CD4-positive, alpha-beta T cell treated with Interleukin-6 for 4 hours (primary cell): ENCODE data around the gene NWD2.
"Not testable (repeated sequence)": the region's sequence is repeated elsewhere in the genome, so short reads cannot be mapped to it uniquely, and the experiment has no call there.

Source experiments
- DNase-seq: peaks from one replicate; pipeline ENCODE4 v3.0.0-alpha.2; 2020; ENCODE audit warnings: mixed read lengths

NWD2 gene

GRCh38 chr4:37393321-37393720 lies 148.8 kb downstream of the NWD2 start:
- no peak for DNase-seq

- DNase-seq = no peak
Observed at GRCh38 chr4:37393889-37394288, 149.3 kb downstream of the NWD2 start.

- DNase-seq = no peak
Observed at GRCh38 chr4:37397505-37397904, 153.0 kb downstream of the NWD2 start.

- no peak for DNase-seq
Observed at GRCh38 chr4:37400241-37400881, 155.8 kb downstream of the NWD2 start.

- not testable (repeated sequence) for DNase-seq
Observed at GRCh38 chr4:37407938-37408826, 163.6 kb downstream of the NWD2 start.

GRCh38 chr4:37413612-37414011 lies 169.1 kb downstream of the NWD2 start:
- not testable (repeated sequence) for DNase-seq

- no peak for DNase-seq
Observed at GRCh38 chr4:37415845-37416369, 171.4 kb downstream of the NWD2 start.

- DNase-seq = no peak
Observed at GRCh38 chr4:37421614-37422013, 177.1 kb downstream of the NWD2 start.

- DNase-seq = no peak
Observed at GRCh38 chr4:37422102-37422501, 177.6 kb downstream of the NWD2 start.

- DNase-seq = no peak
Observed at GRCh38 chr4:37422638-37423037, 178.1 kb downstream of the NWD2 start.

GRCh38 chr4:37423310-37423709 lies 178.8 kb downstream of the NWD2 start:
- DNase-seq = no peak

GRCh38 chr4:37424753-37425152 lies 180.2 kb downstream of the NWD2 start:
- DNase-seq = no peak

GRCh38 chr4:37425857-37426256 lies 181.3 kb downstream of the NWD2 start:
- DNase-seq = no peak

- DNase-seq = no peak
Observed at GRCh38 chr4:37427193-37427592, 182.7 kb downstream of the NWD2 start.

GRCh38 chr4:37429906-37430305 lies 185.4 kb downstream of the NWD2 start:
- DNase-seq = no peak

GRCh38 chr4:37430718-37431416 lies 186.3 kb downstream of the NWD2 start:
- DNase-seq = no peak

GRCh38 chr4:37431417-37431743 lies 186.8 kb downstream of the NWD2 start:
- no peak for DNase-seq

GRCh38 chr4:37434469-37434868 lies 189.9 kb downstream of the NWD2 start:
- no peak for DNase-seq

- DNase-seq = no peak
Observed at GRCh38 chr4:37436546-37436945, 192.0 kb downstream of the NWD2 start.

GRCh38 chr4:37437163-37437562 lies 192.6 kb downstream of the NWD2 start:
- DNase-seq = no peak

GRCh38 chr4:37438564-37439279 lies 194.2 kb downstream of the NWD2 start:
- DNase-seq = no peak

GRCh38 chr4:37439809-37440474 lies 195.4 kb downstream of the NWD2 start:
- DNase-seq = no peak
